ENCODE measurements around the gene IPP.
A peak's percentile ranks its signal among the peaks of the same experiment; 100 is the strongest.
"Not testable (repeated sequence)": the region's sequence is repeated elsewhere in the genome, so short reads cannot be mapped to it uniquely, and the experiment has no call there.

IPP gene

DNA sequence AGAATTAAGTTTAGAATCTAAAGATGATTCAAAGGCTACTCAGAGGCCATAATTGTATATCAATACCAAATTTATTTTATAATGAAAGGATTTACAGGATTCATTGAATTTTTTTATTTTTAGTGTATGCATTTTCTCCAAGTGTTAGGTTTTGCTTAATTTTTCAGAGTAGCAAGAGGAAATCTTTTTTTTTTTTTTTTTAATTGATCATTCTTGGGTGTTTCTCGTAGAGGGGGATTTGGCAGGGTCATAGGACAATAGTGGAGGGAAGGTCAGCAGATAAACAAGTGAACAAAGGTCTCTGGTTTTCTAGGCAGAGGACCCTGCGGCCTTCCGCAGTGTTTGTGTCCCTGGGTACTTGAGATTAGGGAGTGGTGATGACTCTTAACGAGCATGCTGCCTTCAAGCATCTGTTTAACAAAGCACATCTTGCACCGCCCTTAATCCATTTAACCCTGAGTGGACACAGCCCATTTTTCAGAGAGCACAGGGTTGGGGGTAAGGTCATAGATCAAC is 10.8 kb downstream of the IPP start:
- not testable (repeated sequence) for DNase-seq (ENCODE audit: low read depth in 1 of 2, low spot score in 1 of 2)

DNA sequence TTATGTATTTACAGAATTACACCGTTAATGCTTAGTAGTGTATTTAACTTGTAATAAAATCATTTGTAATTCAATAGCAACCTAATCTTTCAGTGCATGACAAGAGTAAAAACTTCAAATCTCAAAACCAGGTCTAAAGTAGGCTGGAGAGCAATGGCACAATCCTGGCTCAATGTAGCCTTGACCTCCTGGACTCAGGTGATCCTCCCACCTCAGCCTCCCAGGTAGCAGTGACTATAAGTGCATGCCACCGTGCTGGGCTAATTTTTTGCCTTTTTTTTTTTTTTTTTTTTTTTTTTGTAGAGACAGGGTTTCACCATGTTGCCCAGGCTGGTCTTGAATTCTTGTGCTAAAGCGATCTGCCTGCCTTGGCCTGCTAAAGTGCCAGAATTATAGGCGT is 11.3 kb downstream of the IPP start:
- DNase-seq (ENCODE audit: low read depth in 1 of 2, low spot score in 1 of 2) = no peak

DNA sequence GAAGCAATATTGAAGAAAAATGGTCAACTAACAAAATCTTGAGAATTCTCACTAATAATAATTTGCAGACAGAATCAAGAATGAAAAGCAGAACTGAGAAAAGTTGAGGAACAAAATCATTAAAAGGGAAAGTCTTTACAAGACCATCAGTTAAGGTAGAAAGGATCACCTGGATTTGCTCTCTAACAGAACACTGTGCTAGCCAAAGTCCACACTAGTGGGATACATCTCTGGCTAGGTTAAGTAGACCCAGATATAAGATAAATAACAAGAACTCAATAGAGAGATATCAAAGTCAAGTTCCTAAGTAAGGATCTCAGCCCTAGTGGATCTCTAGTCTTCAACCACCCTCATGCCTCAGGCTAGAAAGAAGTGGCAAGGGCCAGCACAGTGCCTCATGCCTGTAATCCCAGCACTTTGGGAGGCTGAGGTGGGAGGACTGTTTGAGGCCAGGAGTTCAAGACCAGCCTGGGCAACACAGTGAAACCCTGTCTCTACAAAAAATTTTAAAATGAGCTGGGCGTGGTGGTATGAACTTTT is 19.6 kb downstream of the IPP start:
- no peak for DNase-seq (ENCODE audit: low read depth in 1 of 2, low spot score in 1 of 2)

DNA sequence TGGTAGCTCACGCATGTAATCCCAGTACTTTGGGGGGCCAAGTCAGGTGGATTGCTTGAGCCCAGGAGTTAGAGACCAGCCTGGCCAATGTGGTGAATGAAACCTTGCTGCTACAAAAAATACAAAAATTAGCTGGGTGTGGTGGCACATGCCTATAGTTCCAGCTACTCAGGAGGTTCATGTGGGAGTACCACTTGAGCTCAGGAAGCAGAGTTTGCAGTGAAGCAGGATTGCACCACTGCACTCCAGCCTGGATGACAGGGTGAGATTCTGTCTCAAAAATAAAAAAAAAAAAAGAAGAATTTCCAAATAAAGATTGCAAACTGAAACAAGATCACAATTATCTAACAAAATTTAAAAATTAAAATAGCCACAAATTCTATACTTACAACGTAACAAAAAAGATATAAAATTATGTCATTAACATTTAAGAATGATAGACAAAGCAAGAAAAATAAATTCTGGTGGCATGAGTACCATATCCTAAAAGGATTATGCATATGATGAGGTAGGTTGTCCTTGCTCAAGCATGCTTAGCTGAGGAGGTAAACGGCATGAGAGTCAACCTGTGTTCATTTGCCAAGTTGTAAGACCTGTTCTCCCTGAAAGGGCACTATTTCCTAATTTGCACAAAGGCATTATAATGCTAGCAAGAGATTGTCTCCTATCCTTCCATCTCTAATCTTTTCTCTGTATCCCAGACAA is 20.2 kb downstream of the IPP start:
- DNase-seq (ENCODE audit: low read depth in 1 of 2, low spot score in 1 of 2) = no peak

DNA sequence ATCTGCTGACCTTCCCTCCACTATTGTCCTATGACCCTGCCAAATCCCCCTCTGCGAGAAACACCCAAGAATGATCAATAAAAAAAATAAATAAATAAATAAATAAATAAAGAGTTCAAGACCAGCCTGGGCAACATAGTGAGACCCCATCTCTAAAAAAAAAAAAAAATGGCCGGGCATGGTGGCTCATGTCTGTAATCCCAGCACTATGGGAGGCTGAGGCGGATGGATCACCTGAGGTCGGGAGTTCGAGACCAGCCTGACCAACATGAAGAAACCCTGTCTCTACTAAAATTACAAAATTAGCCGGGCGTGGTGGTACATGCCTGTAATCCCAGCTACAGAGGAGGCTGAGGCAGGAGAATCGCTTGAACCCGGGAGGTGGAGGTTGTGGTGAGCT is 24.4 kb downstream of the IPP start:
- not testable (repeated sequence) for DNase-seq (ENCODE audit: low read depth in 1 of 2, low spot score in 1 of 2)

DNA sequence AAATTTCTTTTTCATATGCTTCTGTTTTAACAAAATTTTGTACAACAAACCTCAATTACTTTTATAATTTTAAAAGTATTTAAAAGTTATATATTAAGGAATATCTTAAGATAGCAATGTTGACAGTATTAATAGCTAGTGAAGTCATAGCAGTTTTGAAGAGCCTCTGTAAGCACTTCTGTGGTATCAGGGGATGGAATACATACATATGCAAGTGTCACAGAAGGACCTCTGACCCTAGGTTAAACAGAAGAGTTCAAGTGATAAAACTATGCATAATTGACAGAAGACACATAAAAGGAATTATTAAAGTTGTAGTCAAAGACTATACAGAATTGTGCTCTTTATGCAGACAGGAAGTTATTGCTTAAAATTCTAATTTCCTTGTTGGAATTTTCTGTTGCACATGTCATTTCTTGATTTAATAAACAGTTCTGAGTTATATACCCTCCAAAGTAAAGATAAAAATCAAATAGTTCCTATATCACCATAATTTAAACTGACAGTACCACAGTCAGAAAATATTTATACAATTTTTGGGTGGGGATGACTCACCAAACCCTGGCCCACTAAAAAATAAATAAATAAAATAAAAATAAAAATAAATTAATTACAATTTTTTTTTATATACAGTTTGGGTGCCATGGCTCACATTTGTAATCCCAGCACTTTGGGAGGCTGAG is 27.1 kb downstream of the IPP start:
- DNase-seq (ENCODE audit: low read depth in 1 of 2, low spot score in 1 of 2) = no peak

DNA sequence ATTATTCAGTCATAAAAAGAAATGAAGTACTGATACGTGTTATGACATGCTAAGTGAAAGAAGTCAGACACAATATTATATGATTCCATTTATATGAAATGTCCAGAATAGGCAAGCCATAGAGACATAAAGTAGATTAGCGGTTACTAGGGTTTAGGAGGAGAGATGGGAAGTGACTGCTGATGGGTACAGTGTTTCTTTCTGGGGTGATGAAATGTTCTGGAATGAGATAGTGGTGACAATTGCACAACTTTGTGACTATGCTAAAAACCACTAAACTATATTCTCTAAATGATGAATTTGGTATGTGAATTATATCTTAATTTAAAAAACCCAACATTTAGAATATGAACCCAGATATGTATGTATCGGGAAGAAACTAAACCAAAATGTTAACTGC is 27.6 kb downstream of the IPP start:
- no peak for DNase-seq (ENCODE audit: low read depth in 1 of 2, low spot score in 1 of 2)

DNA sequence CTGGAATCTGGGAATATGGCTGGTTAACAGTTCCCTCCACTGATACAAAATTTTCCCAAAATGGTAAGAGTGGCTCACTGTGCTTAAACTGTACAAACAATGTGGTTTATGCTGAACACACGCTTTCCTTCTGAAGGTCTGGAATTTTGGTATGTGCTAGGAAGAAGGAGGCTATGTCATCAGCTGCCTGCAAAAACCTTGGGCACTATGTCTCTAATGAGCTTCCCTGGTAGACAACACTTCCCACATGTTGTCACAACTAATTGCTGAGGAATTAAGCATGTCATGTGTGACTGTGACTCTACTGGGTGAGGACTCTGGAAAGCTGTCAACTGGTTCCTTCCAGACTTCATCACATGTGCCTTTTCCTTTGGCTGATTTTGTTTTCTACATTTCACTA is 29.2 kb downstream of the IPP start:
- no peak for DNase-seq (ENCODE audit: low read depth in 1 of 2, low spot score in 1 of 2)

DNA sequence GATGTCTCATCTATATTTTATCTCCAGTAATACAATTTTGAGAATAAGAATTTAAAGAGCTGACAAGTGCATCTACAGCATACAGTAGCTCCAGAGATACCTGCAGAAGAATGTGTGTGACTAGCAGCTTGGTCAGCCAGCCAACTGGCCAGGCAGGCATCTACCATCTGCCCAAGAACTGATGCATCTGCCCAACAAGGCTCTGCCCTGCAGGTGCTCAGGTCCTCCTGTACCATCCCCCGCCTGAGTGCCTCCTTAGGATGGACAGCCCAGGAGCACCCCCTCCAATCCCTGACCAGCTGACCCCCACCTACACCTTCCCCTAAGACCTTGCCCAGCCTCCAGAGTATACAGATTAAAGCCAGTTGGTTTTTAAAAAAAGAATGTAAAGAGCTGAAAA is 32.2 kb downstream of the IPP start:
- DNase-seq (ENCODE audit: low read depth in 1 of 2, low spot score in 1 of 2) = no peak

DNA sequence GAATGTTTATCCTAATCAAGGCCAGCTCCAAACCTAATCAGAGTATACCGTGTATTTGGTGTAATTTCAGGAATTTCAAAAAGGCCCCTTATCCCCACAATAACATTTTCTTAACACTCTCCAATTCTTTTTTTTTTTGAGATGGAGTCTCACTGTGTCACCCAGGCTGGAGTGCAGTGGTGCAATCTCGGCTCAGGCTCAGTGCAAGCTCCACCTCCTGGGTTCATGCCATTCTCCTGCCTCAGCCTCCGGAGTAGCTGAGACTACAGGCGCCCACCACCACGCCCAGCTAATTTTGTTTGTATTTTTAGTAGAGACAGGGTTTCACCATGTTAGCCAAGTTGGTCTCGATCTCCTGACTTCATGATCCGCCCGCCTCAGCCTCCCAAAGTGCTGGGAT is 33.1 kb downstream of the IPP start:
- not testable (repeated sequence) for DNase-seq (ENCODE audit: low read depth in 1 of 2, low spot score in 1 of 2)

DNA sequence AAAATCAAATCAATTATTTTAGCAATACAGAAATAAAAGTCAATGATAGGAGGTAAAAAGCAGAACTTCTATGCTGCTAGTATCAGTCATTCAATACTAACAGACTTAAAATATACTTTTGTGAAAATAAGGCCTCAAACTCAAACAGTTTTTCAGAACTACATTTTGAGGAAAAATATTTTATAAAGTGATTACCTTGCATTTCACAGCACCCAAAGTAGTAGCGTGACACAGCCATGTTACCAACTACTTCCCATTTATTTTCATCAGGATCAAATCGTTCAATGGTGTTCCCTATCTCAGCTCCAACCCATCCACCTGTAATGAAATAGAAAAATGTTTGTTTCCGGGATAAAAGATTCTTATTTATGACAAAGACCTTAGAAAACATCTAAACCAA is 33.8 kb downstream of the IPP start:
- no peak for DNase-seq (ENCODE audit: low read depth in 1 of 2, low spot score in 1 of 2)

DNA sequence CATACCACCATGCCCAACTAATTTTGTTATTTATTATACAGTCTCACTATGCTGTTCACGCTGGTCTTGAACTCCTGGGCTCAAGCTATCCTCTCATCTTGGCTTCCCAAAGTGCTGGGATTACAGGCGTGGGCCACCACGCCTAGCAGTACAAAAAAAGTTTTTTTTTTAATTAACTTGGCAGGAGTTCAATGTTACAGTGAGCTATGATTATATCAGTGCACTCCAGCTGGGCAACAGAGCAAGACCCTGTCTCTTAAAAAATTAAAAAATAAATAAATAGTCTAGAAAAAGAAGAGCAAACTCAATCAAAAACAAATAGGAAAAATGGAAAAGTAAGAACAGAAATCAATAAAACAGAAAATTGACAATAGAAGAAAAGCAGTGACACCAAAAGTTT is 36.7 kb downstream of the IPP start:
- no peak for DNase-seq (ENCODE audit: low read depth in 1 of 2, low spot score in 1 of 2)

DNA sequence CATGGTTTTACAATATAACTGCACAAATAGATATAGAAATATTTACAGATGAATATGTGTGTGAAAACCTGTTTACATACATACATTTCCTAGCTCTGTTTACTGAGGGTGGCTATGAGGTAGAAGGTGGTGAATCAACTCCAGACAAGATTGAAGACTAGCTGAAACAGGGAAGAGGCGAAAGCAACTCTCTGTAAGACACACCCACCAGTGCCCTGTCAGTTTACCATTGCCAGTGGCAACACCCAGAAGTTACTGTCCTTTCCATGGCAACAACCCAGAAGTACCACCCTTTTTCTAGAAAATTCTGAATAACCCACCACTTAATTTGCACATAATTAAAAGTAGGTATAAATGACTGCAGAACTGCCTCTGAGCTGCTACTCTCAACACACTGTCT is 45.8 kb downstream of the IPP start:
- DNase-seq (ENCODE audit: low read depth in 1 of 2, low spot score in 1 of 2) = no peak

DNA sequence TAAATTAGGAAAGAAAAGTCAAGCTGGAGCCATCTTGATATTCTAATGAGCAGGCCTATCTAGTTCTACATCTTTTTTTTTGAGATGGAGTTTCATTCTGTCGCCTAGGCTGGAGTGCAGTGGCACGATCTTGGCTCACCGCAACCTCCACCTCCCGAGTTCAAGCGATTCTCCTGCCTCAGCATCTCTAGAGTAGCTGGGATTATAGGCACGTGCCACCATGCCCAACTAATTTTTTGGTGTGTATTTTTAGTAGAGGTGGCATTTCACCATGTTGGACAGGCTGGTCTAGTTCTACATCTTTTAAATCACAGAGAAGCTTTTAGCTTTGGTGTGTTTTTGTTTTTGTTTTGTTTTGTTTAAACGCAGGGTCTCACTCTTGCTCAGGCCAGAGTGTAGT is 55.6 kb downstream of the IPP start:
- DNase-seq (ENCODE audit: low read depth in 1 of 2, low spot score in 1 of 2) = no peak

DNA sequence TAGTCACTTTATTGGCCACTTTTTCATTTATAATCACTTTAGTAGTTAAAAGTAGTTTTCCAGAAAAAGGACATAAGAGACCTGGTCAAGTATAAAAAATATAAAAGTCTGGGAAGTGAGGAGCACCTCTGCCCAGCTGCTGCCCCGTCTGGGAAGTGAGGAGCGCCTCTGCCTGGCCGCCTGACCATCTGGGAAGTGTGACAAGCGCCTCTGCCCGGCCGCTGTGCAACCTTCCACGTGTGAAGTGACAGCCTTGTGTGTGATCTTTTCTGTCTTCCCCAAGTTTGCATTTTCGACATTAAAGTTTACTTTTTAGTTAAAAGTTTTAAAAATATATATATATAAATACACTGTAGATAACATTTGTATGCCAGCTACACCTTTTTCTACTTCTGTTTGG is 56.6 kb downstream of the IPP start:
- DNase-seq (ENCODE audit: low read depth in 1 of 2, low spot score in 1 of 2) = not testable (repeated sequence)

DNA sequence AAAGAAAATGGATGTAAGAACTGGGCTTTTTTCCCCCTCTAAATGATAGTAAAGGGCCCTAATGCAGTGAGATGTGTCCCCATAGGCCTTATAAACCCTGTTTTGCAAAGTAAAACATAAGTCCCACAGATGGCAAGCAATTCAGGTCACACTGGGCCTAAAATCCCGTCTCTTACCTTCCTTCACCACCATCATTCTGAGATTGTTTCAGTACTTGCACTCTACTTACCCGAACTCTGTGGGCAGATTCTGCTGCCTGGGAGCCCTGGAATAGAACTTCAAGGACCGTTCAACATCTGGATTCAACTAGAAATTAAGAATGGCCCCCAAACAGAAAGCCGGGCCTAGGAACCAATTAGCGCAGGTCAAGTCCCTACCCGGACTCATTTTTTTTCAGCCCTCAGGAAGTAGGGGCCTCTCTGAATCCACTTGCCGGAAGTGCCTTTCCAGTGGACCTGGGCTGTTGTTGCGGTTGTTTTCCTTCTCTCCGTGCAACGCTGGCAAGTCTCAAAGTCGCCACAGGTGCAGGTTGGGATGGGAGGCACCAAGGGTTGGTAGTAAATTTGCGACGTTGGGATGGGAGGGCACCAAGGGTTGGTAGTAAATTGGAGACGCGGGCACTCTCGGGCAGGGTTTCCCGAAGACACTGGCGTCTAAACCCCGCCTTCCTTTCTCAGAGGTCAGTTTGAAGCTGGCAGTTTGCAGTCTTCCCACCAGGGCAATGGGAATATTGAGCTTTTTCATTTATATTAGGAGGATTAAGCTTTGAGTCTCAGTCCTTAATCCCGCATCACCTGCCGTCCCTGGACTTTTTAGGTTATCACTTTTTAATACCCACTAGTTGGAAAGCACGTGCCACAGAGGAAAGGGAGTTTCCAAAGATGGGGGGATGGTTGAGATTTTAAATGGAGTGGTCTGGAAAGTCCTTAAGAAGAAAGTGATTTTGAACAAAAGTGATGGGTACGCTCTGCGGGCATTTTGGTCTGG is 62.4 kb downstream of the IPP start, which contains the start of gene TMEM69:
Gene TMEM69, plus strand, starts transcription at position 428 of the 987 bp plus-strand sequence. CDS start 2,888 bp downstream, outside the sequence.
- peak; percentile 42 to 63 for DNase-seq (ENCODE audit: low read depth in 1 of 2, low spot score in 1 of 2)

DNA sequence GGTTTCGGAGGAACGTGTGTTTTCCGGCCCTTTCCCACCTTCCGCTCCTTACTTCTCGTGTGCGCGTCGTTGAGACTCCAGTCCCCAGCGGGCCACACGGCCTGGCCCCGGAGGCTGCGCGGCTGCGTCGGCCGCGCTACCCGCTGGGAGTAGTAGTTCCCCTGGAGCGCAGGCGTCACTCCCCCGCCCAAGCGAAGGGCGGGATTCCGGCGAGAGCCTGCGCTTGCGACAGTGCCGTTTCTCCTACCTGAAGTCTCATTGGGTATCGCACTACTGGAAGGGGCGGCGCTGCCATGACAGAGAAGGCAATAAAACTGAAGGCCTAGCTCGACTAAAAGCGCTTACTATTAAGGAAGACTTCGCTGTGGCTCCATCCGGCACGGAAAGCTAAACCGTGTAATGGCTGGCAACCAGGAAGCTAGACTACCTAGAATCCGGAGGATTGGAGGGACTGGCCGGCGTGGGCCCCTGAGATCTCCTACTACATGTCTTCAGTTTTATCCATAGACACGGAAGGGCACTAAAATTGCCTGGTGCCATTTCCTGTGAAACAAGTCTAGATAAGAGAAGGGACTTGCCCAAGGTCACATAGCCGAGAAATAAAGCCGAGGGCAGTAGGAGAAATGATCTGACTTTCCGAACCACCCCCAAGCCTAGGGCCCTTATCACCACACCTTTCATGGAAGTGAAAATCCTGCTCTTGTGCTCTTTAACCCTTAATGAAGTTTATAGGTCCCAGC is 63.3 kb downstream of the IPP start:
- DNase-seq (ENCODE audit: low read depth in 1 of 2, low spot score in 1 of 2) = peak; percentile 90 to 92

DNA sequence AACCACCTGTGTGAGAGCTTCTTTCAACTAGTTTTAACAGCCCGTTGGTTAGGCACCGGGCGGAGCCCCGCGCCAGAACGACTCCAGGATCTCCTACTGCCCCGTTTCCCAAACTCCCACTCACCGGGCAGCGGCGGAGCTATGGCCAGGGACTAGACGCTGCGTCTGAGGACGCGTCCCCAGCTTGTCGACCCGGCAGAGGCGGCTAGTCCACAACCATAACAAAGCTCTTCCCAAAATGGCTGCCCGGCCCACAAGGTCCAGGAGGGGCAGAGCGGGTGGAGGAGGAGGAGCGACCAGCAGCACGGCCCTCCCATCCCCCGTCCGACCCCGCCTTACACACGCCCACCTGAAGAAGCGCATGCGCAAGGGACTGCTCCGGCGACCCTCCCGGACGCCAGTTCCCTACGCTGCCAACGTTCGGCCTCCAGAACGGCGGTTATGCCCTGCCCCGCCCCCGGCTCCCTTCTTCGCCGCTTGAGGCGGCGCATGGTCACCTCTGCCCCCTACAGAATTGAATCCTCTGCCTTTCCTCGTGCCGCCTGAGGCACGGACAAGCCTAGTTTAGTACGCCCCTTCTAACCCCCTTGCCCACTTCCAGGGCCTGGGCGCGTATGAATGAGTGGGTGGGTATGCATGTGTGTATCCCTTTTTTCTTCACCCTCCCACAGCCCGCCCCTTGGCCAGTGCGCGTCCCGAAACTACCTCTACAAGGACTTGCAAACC is 64.0 kb downstream of the IPP start, which contains the start of gene GPBP1L1:
Gene GPBP1L1, minus strand, starts transcription at position 246 of the 726 bp plus-strand sequence. CDS start 27,446 bp downstream, outside the sequence.
- DNase-seq (ENCODE audit: low read depth in 1 of 2, low spot score in 1 of 2) = peak; percentile 95 to 96

DNA sequence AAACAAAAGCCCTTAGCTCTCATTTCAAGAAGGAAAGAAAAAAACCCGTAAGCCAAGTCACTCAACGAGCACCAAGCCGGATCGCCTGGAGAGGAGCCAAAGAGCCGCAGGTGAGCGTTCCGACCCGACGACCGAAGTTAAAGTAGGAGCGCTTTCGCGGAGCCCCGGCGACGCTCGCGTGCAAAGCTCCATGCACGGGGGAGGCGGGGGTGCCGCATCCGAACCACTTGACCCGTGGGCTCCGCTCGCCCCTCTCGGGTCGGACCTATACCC is 64.5 kb downstream of the IPP start:
- peak; percentile 41 to 46 for DNase-seq (ENCODE audit: low read depth in 1 of 2, low spot score in 1 of 2)
